ENCODE data around the gene CROCC2.

DNA sequence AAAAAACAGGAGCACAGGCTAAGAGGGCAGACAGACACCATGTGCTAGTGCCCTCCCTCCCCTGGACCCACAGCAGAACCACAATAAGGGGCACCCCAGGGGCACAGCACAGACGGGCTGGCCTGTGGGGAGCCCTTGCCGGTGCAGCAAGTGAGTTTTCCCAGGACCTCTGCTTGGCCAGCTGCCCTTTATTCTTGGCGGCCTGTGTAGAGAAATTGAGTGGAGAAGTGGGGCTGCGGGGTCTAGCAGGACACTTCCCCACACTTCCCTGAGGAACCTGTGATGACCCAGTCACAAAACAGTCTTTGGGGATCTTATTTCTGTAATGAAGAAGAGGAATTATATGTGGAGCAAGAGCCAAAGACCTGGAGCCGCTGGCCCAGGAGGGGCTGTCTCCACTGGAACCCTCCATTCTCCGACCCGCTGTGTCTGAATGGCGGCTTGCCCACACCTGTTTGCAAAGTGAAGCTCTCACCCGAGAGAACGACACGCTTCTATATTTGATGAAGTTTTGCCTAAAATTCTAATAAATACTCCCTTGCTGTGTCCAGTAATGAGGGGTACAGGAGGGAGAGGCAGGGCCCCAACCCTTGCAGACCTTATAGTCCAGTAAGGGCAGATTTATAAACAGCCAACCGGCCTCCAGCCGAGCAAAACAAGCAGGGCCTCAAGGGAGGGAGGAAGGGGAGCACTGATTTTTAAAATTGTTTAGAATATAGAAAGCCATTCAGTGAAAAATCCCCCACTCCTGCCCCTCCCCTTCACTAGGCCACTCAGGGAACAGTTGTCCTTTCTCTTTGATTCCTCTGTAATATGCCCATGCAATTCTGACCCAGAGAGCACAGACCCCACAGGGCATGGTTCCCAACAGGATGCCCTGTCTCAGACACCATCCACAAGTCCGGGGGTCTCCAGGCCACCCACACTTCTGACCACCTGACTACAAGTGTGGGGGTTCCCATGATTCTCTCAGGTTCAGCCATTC is 47.6 kb downstream of the CROCC2 start:
- TF ChIP-seq EP300 (IDR thresholded peaks at IDR 0.05): no peak
- TF ChIP-seq POLR2AphosphoS5 (IDR thresholded peaks at IDR 0.05): no peak

Measured in sigmoid colon (tissue), 4 donors.